HL-60 (cell line): ENCODE data around the gene GKN1.

Experiments used
- DNase-seq, 2 experiments: peaks; one replicate each; pipeline ENCODE4 v3.0.0-alpha.2; 2010 to 2020; ENCODE audit warnings: low read depth in 1 of 2, low spot score in 1 of 2
- H3K27ac ChIP-seq: fragments of 250-450 bp; sonication (Bioruptor Pico); replicated peaks from 2 replicates; pipeline ENCODE4 v1.5.1; 2020; ENCODE audit warnings: mild to moderate bottlenecking, moderate library complexity
- H3K27me3 ChIP-seq: fragments of 250-450 bp; sonication (Bioruptor Pico); 2 replicates; pipeline ENCODE4 v1.5.1; 2021; ENCODE audit warnings: mild to moderate bottlenecking, moderate library complexity; ENCODE audit not compliant: insufficient read depth, poor library complexity, severe bottlenecking
- H3K4me3 ChIP-seq: replicated peaks from 2 replicates; pipeline ENCODE4 v1.5.1; 2011; ENCODE audit warnings: mild to moderate bottlenecking, control low read depth, low read length; ENCODE audit not compliant: insufficient read depth
- CTCF ChIP-seq: IDR thresholded peaks from one replicate; pipeline ENCODE4 v1.5.1; 2011; ENCODE audit warnings: low read length, control low read depth, inconsistent platforms; ENCODE audit not compliant: insufficient read depth
- GABPA ChIP-seq: IDR thresholded peaks from 2 replicates; pipeline ENCODE4 v1.6.1; 2012; ENCODE audit warnings: low read depth
- POLR2AphosphoS5 ChIP-seq: IDR thresholded peaks from 2 replicates; pipeline ENCODE4 v1.6.1; 2012; ENCODE audit warnings: low read depth
- REST ChIP-seq: IDR thresholded peaks from 2 replicates; pipeline ENCODE4 v1.6.1; 2012; ENCODE audit warnings: low read depth; ENCODE audit not compliant: insufficient replicate concordance
- SPI1 ChIP-seq: IDR thresholded peaks from 2 replicates; pipeline ENCODE4 v1.6.1; 2012; ENCODE audit warnings: low read depth, mild to moderate bottlenecking, borderline replicate concordance

Gene GKN1

GRCh38 chr2:69011611-69012157, 37.2 kb downstream of the GKN1 start:
- no peak for DNase-seq
- no peak overlapping the region for H3K4me3 ChIP-seq
- TF ChIP-seq SPI1 (no peak), CTCF (no peak), REST (no peak), GABPA (no peak), POLR2AphosphoS5 (no peak)
- peaks cover 32% of the 10 kb centered on the region for H3K27me3 ChIP-seq
- no peak overlapping the region for H3K27ac ChIP-seq

- TF ChIP-seq CTCF: peak; percentile 33
- TF ChIP-seq POLR2AphosphoS5: no peak
- TF ChIP-seq SPI1: no peak
- TF ChIP-seq GABPA: no peak
- TF ChIP-seq REST: no peak
- peaks cover 33% of the 10 kb centered on the region for H3K27me3 ChIP-seq
- no peak overlapping the region for H3K27ac ChIP-seq
- peak overlapping the region; percentile 72 for H3K4me3 ChIP-seq
- peak; percentile 12 to 34 for DNase-seq
These were observed 38.1 kb downstream of the GKN1 start for GRCh38 chr2:69012310-69013141.

- DNase-seq: no peak
- Histone ChIP-seq H3K4me3 (peak within 1 kb of the TSS; percentile 72), H3K27ac (no peak within 1 kb of the TSS), H3K27me3 (peaks cover 33% of the 10 kb centered on the region)
- TF ChIP-seq SPI1 (no peak), GABPA (0 out of 2 replicates have a peak, but pooled peaks have one; percentile 29)
These were observed 38.9 kb downstream of the GKN1 start, which contains the start of gene ANTXR1 for GRCh38 chr2:69013142-69013839. ANTXR1 (plus strand) TSS chr2:69013179; CDS start chr2:69013500, 321 bp downstream.
